Measurements from ENCODE around the gene CCNK.

The CCNK gene

GRCh38 chr14:99468081-99468480 lies 13.1 kb upstream of the CCNK start:
- TF ChIP-seq ZNF70 (CRISPR knock-in tag; IDR thresholded peaks at IDR 0.05) (no peak), POU6F1 (CRISPR knock-in tag; IDR thresholded peaks at IDR 0.05; ENCODE audit: borderline replicate concordance, low read depth) (no peak)
- no peak for ATAC-seq

- no peak for TF ChIP-seq ZFP3 (CRISPR knock-in tag; IDR thresholded peaks at IDR 0.05)
- TF ChIP-seq BACH2 (CRISPR knock-in tag; IDR thresholded peaks at IDR 0.05; ENCODE audit: borderline replicate concordance) = no peak
- TF ChIP-seq OSR1 (CRISPR knock-in tag; IDR thresholded peaks at IDR 0.05) = no peak
- no peak for TF ChIP-seq SNAI2 (CRISPR knock-in tag; IDR thresholded peaks at IDR 0.05)
- TF ChIP-seq TSHZ2 (CRISPR knock-in tag; IDR thresholded peaks at IDR 0.05) = no peak
- TF ChIP-seq CREB5 (CRISPR knock-in tag; IDR thresholded peaks at IDR 0.05; ENCODE audit: low read depth) = no peak
- TF ChIP-seq PATZ1 (CRISPR knock-in tag; IDR thresholded peaks at IDR 0.05; ENCODE audit: borderline replicate concordance) = no peak
- TF ChIP-seq ESRRG (CRISPR knock-in tag; IDR thresholded peaks at IDR 0.05) = no peak
These were observed 12.2 kb upstream of the CCNK start for GRCh38 chr14:99468836-99469592.

GRCh38 chr14:99471731-99472130 lies 9.5 kb upstream of the CCNK start:
- TF ChIP-seq ZFP3 (CRISPR knock-in tag; IDR thresholded peaks at IDR 0.05) (no peak), ZNF70 (CRISPR knock-in tag; IDR thresholded peaks at IDR 0.05) (no peak), PPARA (CRISPR knock-in tag; IDR thresholded peaks at IDR 0.05; ENCODE audit: borderline replicate concordance) (no peak), ISL1 (CRISPR knock-in tag; IDR thresholded peaks at IDR 0.05) (no peak)

More at GRCh38 chr14:99468836-99469592, 12.2 kb upstream of the CCNK start:
- no peak for ATAC-seq

GRCh38 chr14:99472937-99473336 lies 8.3 kb upstream of the CCNK start:
- TF ChIP-seq ZFP3 (CRISPR knock-in tag; IDR thresholded peaks at IDR 0.05) (no peak), ESRRG (CRISPR knock-in tag; IDR thresholded peaks at IDR 0.05) (no peak)
- ATAC-seq = no peak

More at GRCh38 chr14:99471731-99472130, 9.5 kb upstream of the CCNK start:
- ATAC-seq = no peak

GRCh38 chr14:99473458-99473857 lies 7.8 kb upstream of the CCNK start:
- ATAC-seq = 0 out of 3 replicates have a peak, but pooled peaks have one; percentile 16
- no peak for TF ChIP-seq ARNTL (CRISPR knock-in tag; IDR thresholded peaks at IDR 0.05; ENCODE audit: borderline replicate concordance, low read depth)
- no peak for TF ChIP-seq OSR1 (CRISPR knock-in tag; IDR thresholded peaks at IDR 0.05)
- TF ChIP-seq ZFP3 (CRISPR knock-in tag; IDR thresholded peaks at IDR 0.05) = no peak
- no peak for TF ChIP-seq ZFP30 (CRISPR knock-in tag; IDR thresholded peaks at IDR 0.05)
- TF ChIP-seq CREB5 (CRISPR knock-in tag; IDR thresholded peaks at IDR 0.05; ENCODE audit: low read depth) = no peak
- TF ChIP-seq SNAI2 (CRISPR knock-in tag; IDR thresholded peaks at IDR 0.05) = no peak
- TF ChIP-seq TCF4 (CRISPR knock-in tag; IDR thresholded peaks at IDR 0.05; ENCODE audit: borderline replicate concordance) = no peak
- no peak for TF ChIP-seq PATZ1 (CRISPR knock-in tag; IDR thresholded peaks at IDR 0.05; ENCODE audit: borderline replicate concordance)
- no peak for TF ChIP-seq ZNF70 (CRISPR knock-in tag; IDR thresholded peaks at IDR 0.05)
- no peak for TF ChIP-seq ZNF8 (CRISPR knock-in tag; IDR thresholded peaks at IDR 0.05)
- TF ChIP-seq CSRNP3 (CRISPR knock-in tag; IDR thresholded peaks at IDR 0.05) = no peak
- no peak for TF ChIP-seq ZC3H10 (CRISPR knock-in tag; IDR thresholded peaks at IDR 0.05)
- no peak for TF ChIP-seq ZNF565 (CRISPR knock-in tag; conservative IDR thresholded peaks at IDR 0.05; ENCODE audit: low read depth)

Measured in SK-N-SH treated with all-trans-retinoic acid at 6 μM for 48 hours (cell line).